Stimulated activated CD8-positive, alpha-beta memory T cell treated with anti-CD3 and anti-CD28 coated beads, Interleukin-4, amount 100 ng/mL, for 48 hours (primary cell): Measurements from ENCODE around the gene FRAT2.

Experiments used
- DNase-seq: peaks from one replicate; pipeline ENCODE4 v3.0.0-alpha.2; 2020

Gene FRAT2

DNA sequence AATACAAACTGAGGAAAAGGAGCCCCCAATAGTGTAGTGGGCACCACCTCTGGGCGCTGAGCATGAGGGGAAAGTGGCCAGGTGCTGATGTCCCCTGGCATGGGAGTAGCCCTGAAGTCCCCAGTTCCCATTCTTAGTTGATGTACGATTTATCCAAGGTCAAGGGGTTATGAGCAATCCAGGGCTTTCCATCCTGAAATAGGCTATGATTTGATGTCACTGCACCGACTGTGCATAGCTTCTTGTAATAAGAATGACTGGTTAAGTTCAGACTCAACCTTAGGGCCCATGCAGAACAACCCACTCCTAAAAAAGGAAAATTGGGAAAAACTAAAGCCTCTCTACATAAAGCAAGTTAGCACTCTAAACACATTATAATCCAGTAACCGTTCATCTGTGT, 11.0 kb downstream of the FRAT2 start:
- no peak for DNase-seq

DNA sequence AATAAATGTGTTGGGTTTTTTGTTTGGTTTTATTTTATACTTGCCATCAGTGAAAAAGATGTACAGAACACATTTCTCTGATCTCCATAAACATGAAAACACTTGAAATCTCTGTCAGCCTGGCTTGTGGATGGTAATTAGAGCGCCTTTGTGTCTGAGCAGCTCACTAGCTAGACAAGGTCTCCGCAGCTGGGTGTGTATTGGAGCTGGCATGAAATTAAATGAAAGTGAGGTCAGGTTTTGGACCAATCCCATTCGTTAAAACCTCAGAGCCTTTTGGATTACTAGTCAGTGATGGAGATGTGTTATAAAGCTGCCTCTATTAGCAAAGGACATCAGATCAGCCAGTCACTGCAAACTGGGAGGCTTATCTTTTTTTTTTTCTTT, 12.7 kb downstream of the FRAT2 start:
- no peak for DNase-seq

DNA sequence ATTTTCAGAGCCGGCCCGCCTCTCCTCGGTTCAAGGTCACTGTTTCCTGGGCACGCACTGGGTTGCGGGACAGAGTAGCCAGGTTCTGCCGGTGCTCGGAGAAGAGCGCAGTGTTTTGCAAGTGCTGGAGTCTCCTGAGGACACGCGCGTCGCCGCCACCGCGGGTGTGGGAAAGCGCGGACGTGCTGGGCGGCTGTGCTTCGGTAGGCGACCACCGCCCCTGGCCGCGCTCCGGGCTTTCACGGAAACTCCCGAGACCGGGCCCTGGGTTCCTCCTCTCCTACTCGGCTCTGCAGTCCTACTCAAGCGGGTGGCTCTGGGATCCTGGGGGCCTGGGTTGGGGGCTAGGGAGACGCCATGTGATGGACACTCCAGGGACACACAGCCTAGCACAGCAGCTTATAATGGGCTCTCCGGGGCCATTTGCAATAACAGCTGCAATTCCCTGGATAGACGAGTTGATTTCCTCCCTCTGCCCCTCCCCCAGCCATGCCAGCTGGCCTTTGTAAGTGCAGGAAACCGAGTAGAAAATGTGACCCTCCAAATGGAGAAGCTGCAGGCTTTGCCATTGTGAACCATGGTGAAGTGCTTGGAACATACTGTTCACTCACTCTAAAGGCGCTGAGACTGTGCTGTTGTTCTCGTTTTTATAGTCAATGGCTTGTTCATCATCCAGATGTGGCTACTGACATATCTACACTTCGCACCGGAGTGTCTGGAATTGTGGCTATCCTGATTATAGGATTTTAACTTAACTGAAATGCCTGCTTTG, 13.3 kb downstream of the FRAT2 start:
- peak; percentile 36 for DNase-seq

DNA sequence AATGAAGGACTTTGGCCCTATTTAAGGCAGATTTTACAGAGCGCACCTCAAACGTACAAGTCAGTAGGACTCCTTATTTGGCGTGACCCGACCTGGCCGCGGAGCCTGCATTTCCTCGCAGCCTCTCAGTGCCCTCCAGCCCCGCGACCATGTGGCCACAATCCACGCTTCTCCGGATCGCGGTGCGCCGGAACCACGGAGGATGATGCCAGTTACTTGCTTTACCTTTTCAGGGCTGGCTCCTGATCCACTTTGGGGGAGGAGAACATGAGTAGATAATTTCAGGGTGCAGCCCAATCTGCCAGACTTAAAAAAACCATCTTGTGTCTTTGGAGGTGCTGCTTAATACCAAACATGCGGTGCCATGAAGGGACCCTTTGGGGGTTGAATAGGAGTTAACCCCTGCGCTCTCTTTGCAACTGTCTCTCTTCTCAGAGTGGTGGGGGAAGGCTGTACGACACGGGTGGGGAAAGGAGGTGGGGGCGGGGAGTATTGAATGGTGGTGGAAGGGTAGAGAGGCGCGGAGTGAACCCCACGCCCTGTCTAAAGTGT, 14.0 kb downstream of the FRAT2 start:
- peak; percentile 59 for DNase-seq

DNA sequence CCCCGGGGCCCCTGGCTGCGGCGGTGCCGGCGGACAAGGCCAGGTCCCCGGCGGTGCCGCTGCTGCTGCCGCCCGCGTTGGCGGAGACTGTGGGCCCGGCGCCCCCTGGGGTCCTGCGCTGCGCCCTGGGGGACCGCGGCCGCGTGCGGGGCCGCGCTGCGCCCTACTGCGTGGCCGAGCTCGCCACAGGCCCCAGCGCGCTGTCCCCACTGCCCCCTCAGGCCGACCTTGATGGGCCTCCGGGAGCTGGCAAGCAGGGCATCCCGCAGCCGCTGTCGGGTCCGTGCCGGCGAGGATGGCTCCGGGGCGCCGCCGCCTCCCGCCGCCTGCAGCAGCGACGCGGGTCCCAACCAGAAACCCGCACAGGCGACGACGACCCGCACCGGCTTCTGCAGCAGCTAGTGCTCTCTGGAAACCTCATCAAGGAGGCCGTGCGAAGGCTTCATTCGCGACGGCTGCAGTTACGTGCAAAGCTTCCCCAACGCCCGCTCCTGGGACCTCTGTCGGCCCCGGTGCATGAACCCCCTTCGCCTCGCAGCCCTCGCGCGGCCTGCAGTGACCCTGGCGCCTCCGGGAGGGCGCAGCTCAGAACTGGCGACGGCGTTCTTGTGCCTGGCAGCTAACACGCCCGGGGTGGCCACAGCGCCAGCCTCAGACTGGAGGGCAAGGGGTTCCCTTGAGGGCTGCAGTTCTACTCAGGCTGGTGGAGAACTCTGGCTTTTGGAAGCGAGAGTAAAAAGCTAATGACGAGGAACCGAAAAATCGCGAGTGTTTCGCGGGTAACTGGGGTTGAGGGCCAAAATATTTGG, 14.7 kb downstream of the FRAT2 start:
- peak; percentile 80 for DNase-seq

DNA sequence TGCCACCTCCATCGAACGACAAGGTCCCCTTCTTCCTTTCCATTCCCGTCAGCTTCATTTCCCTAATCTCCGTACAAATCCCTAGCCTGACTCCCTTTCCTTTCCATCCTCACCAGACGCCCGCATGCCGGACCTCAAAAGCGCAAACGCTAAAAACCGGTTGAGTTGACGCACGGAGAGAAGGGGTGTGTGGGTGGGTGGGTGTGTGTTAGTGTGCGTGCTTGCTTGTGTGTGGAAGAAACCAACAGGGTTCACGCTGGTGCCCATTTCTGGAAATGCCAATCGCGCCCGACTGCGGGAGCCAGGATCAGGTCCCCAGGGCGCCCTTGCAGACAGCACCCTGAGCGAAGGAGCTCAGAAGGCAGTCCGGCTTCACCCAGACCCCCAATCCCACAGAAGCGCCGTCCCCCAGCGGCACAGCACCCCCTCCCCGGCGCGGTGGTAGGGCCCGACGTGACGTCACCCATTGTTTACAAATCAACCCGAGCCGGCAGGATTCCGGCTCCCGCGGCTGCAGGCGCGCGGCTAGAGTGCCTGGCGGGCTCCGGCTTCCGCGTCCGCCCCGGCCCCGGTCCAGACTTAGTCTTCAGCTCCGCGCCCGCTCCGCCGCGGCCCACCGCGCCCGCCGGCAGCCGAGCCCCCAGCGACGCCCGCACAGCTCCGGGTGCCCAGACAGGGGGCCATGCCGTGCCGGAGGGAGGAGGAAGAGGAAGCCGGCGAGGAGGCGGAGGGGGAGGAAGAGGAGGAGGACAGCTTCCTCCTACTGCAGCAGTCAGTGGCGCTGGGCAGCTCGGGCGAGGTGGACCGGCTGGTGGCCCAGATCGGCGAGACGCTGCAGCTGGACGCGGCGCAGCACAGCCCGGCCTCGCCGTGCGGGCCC, 15.5 kb downstream of the FRAT2 start, which contains the start of gene FRAT1:
TSS of gene FRAT1 (plus strand) at position 500 of the 880 bp plus-strand sequence. CDS start at position 683, 183 bp downstream.
- DNase-seq, result peak; percentile 94

DNA sequence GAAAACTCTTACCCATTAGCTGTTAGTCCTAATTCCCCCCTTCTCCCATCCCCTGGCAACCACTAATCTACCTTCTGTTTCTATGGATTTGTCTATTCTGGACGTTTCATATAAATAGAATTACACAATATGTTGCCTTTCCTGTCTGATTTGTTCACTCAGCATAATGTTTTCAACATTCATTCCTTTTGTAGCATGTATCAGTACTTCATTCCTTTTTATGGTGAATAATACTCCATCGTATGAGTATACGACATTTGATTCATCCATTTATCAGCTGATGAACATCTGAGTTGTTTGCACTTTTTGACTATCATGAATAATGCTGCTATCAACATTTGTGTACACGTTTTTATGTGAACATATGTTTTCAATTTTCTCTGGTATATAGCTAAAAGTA, 19.9 kb downstream of the FRAT2 start:
- no peak for DNase-seq

DNA sequence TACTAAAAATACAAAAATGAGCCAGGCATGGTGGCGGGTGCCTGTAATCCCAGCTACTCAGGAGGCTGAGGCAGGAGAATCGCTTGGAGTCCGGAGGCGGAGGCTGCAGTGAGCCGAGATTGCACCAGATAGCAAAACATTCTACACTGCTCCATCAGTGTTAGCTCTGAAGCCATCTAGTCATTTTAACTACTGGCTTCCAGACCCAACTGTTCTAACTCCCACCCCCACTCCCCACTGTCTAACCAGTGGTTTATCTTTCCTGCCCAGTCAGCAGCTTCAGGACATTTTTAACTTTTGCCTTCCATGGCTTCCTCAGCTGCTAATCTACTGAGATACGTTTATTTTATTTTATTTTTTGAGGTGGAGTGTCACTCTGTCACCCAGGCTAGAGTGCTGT, 21.6 kb downstream of the FRAT2 start:
- DNase-seq, result no peak

DNA sequence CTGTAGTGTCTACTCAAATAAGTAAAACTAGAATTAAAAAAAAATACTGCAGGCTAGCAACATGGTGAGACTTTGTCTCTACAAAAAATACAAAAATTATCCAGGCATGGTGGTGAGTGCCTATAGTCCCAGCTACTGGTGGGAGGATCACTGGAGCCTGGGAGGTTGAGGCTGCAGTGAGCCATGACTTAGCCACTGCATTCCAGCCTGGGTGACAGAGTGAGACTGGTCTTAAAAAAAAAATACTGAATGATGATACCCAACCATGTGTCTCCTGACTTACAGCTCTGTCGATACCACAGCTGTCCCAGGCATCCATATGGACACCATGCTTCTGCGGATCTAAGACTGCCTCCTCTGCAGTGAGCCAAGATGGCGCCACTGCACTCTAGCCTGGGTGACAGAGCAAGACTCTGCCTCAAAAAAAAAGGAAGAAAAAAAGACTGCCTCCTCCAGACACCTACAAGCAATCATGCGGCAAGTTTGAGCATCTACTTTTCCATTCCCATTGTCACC, 23.4 kb downstream of the FRAT2 start:
- DNase-seq, result no peak

DNA sequence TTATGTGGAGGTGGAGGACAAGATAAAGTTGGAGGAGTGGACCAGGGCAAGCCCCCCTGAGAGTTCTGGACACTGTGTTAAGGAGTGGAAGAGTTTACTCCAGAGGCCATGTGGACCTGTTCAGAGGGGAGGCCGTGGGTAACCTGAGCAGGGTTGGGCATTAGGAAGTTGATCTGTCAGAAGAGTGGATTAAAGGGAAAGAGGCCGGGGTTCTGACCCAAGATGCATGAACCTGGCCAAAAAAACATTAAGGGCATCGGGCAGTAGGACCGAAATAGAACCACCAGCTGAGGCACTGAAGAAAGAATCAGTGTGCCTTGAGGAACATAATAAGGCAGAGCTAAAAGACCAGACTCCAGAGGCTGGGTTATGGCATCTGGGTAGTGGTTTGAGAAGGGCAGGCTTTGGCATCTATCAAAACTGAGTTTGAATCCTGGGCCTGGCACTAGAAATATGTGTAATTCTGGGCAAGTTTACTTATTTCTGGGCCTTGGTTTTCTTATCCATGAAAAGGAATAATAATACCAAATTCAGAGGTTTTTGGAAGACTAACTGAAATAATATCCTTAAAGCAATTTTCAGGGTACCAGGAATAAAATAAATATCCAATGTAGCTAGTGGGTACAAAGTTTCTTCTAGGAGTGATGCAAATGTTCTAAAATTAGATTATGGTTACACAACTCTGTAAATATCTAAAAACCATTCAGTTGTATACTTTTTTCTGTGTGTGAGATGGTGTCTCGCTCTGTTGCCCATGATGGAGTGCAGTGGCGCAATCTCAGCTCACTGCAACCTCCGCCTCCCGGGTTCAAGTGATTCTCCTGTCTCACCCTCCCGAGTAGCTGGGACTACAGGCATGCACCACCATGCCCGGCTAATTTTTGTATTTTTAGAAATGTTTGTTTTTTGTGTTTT, 26.4 kb downstream of the FRAT2 start:
- no peak for DNase-seq

DNA sequence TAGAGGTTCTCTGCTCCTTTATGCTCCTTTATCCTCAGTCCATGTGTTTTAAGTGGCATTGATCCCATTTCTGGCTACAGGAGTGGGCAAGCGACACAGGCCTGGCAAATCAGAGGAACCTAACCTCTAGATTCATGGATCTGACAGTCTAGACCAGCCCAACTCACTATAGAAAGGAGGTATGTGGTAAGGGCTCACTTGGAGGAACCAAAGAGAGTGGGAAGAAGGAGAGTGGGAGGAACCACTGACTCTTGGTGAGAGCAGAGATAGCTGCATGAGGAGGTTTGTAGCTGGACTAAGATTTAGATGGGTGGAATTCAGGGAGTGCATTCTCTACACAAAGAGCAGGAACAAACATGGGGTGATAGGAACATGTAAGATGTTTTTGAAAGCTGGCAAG, 27.1 kb downstream of the FRAT2 start:
- no peak for DNase-seq

DNA sequence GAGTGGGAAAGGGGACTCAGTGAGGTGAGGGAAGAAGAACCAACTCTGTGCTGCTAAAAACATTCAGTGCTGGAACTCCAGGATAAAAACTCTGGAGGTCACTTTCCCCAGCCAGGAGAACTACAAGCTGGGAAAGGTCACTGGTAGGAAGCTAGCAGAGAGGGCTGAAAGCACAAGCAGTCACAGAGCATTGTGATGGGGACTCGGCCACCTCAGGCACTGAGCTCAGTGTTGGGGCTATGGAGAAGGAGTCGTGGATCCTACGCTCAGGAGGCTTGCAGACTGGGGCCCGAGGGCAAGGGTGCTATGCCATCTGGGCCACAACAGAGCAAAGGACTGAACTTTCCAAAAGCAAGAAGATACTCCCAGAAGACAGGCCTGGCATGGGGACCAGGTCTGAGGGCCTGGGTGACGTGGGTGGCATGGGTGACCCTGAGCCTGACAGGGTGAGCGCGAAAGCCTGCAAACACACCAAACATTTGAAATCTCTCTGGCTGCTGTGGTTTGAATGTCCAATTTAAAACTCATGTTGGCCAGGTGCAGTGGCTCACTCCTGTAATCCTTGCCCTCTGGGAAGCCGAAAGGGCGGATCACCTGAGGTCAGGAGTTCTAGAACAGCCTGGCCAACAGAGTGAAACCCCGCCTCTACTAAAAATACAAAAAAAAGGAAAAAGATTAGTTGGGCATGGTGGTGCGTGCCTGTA, 32.3 kb downstream of the FRAT2 start:
- DNase-seq, result no peak

DNA sequence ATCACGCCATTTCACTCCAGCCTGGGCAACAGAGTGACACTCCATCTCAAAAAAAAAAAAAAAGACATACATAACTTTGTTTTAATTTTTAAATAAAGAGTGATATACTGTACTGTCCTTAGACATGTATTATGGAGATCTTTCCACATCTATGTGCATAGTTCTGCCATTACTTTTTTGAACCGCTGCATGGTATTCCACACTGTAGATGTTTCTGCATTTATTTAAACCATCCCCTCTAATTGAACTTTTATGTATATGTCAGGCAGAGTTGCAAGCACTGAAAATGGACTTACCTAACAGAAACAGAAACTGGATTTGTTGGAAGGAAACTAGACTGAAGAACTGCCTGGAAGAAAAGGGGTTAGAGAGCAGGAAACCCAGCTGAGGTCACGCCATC, 33.5 kb downstream of the FRAT2 start:
- DNase-seq, result no peak

DNA sequence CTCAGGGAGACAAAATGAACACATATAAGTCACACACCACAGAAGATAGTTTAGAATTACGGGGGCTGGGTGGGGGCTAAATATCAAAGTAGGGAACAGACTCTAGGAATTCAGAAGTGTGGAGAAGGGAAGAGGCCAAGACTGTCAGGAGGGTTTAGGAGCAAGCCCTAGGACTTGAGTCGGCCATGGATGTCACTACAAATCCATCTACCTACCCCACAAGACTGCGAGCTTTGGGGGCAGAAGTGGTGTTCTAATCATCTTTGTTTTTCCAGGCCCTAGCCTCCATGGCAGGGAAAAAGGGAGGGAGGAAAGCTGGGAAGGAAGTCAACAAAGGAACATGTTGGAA, 36.3 kb downstream of the FRAT2 start:
- DNase-seq, result no peak

DNA sequence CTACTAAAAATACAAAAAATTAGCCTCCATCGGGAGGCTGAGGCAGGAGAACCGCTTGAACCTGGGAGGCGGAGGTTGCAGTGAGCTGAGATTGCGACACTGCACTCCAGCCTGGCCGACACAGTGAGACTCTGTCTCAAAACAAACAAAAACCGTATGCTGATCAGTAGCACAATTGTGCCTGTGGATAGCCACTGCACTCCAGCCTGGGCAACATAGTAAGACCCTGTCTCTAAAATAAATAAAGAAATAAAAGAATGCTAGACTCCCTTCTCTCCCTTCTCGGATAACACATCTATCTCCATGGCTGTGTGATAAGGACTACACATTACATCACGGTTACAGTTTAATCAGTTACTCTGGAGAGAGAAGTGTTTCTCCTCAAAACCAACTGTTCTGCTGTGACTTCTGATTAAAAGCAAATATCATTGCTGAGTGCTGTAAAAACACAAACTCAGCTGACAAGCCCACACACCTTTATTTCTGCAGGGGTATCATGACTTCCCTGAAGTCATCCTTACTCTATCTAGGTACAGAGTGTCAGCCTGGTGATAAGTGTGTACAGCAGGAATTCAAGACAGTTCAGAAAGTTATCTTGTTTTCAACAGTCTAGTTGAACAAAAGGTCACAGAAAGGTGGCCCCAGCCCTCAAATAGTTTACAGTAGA, 36.8 kb downstream of the FRAT2 start:
- no peak for DNase-seq

DNA sequence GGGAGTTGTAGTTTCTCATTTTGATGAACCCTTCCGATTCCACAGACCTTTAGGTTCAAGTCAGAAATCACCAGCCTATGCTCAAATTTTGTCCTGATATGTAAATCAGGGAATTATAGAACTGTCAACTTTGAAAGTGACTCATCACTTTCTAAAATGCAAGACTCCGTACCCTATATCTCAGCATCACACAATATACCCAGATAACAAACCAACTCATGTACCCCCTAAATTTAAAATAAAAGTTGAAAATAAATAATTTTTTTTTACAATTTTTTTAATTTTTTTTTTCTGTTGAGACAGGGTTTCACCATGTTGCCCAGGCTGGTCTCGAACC, 41.7 kb downstream of the FRAT2 start:
- DNase-seq, result no peak

DNA sequence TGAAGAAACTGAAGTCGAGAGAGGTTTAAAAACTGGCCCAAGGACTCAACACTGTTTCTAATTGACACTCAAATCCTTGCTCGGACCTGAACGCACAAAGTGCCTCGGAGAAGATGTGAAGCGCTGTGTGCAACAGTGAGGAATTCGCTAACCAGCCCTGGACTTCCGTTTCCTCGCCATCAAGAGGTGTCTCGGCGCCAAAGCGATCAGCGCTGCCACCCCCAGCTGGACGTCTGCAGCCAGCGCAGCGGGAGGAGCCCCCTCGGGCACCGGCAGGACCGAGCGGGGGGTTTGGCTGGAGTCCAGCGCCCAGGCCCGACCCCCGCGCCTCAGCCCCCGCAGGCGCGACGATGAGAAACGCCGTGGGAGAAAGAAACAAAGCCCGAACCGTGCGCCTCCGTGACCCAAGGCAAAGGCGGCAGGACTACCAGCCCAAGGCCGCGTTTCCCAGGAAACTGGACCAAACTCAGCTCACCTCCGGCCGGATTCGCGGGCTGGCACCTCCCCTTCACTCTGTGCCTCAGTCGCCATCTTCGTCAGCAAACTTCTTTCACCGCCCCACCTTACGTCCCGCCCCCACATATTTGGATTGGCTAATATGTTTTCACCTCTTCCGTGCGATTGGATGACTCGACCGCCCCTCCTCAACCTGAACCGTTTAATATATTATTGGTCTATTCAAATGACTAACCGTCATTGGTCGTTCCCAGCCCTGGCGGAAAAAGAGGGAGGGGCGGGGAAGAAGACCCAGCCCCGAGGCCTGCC, 42.2 kb downstream of the FRAT2 start, which contains the start of gene ARHGAP19:
TSS of gene ARHGAP19 (minus strand) at position 541 of the 765 bp plus-strand sequence. CDS start at position 531, 10 bp downstream.
- DNase-seq, result peak; percentile 93

DNA sequence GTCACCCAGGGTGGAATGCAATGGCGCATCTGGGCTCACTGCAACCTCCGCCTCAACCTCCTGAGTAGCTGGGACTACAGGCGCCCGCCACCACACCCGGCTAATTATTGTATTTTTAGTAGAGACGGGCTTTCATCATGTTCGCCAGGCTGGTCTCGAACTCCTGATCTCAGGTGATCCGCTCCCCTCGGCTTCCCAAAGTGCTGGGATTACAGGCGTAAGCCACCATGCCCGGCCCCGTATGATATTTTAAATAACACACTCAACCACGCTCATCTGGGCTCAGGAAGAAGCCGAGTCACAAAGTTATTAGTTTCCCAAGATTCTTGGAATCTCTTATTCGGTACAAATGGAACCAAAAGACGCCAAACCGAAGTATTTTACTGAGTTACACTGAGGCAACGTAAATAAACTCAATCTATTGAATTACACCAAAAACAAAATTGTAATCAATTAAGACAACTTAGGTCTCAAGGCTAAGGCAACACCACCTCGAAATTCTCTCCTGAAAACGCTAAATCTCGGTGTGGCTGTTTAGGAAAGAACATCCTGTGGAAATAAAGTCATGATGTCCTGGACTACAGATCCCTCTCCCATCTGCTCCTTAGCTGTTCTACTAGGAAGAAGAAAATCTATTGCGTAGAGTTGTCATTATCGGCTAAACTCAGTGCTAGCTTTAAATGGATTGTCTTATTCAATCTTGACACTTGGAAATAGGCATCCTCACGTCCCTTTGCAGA, 43.0 kb downstream of the FRAT2 start:
- no peak for DNase-seq
